ENCODE data around the gene MACO1.
"Not testable (repeated sequence)": the region's sequence is repeated elsewhere in the genome, so short reads cannot be mapped to it uniquely, and the experiment has no call there.

Gene MACO1

GRCh38 chr1:25412872-25413623 lies 17.6 kb upstream of the MACO1 start:
- H3K4me3 ChIP-seq (ENCODE audit: control insufficient read depth, low read depth, low read length); DNase-seq (ENCODE audit: low read depth): not testable (repeated sequence)

GRCh38 chr1:25414157-25414556 lies 16.5 kb upstream of the MACO1 start:
- not testable (repeated sequence) for H3K4me3 ChIP-seq (ENCODE audit: control insufficient read depth, low read depth, low read length); DNase-seq (ENCODE audit: low read depth)

- H3K4me3 ChIP-seq (ENCODE audit: control insufficient read depth, low read depth, low read length), result not testable (repeated sequence)
These were observed 16.1 kb upstream of the MACO1 start for GRCh38 chr1:25414578-25414977.

GRCh38 chr1:25417280-25417679 lies 13.4 kb upstream of the MACO1 start:
- not testable (repeated sequence) for H3K4me3 ChIP-seq (ENCODE audit: control insufficient read depth, low read depth, low read length); DNase-seq (ENCODE audit: low read depth)

More at GRCh38 chr1:25414578-25414977, 16.1 kb upstream of the MACO1 start:
- DNase-seq (ENCODE audit: low read depth), result not testable (repeated sequence)

GRCh38 chr1:25419339-25419738 lies 11.4 kb upstream of the MACO1 start:
- H3K4me3 ChIP-seq (ENCODE audit: control insufficient read depth, low read depth, low read length); DNase-seq (ENCODE audit: low read depth): not testable (repeated sequence)

- H3K4me3 ChIP-seq (ENCODE audit: control insufficient read depth, low read depth, low read length); DNase-seq (ENCODE audit: low read depth): not testable (repeated sequence)
These were observed 10.0 kb upstream of the MACO1 start, which contains the start of gene RHCE for GRCh38 chr1:25420715-25421114. RHCE (minus strand) TSS chr1:25420825; CDS start chr1:25420786, 39 bp downstream.

- DNase-seq (ENCODE audit: low read depth), result not testable (repeated sequence)
These were observed 7.5 kb upstream of the MACO1 start for GRCh38 chr1:25423206-25423605.

GRCh38 chr1:25425098-25426085 lies 5.3 kb upstream of the MACO1 start:
- peak; percentile 51 for DNase-seq (ENCODE audit: low read depth)
- no peak for TF ChIP-seq CTCF (conservative IDR thresholded peaks at IDR 0.05; ENCODE audit: control insufficient read depth, insufficient read depth, low read depth, low read length)
- no peak overlapping the region for H3K4me3 ChIP-seq (ENCODE audit: control insufficient read depth, low read depth, low read length)

More at GRCh38 chr1:25423206-25423605, 7.5 kb upstream of the MACO1 start:
- not testable (repeated sequence) for H3K4me3 ChIP-seq (ENCODE audit: control insufficient read depth, low read depth, low read length)

GRCh38 chr1:25427696-25428095 lies 3.0 kb upstream of the MACO1 start:
- no peak for TF ChIP-seq CTCF (conservative IDR thresholded peaks at IDR 0.05; ENCODE audit: control insufficient read depth, insufficient read depth, low read depth, low read length)
- H3K4me3 ChIP-seq (ENCODE audit: control insufficient read depth, low read depth, low read length), result no peak overlapping the region
- DNase-seq (ENCODE audit: low read depth), result peak; percentile 32

- H3K4me3 ChIP-seq (ENCODE audit: control insufficient read depth, low read depth, low read length), result no peak overlapping the region
- DNase-seq (ENCODE audit: low read depth), result no peak
- TF ChIP-seq CTCF (conservative IDR thresholded peaks at IDR 0.05; ENCODE audit: control insufficient read depth, insufficient read depth, low read depth, low read length), result no peak
These were observed 2.1 kb upstream of the MACO1 start for GRCh38 chr1:25428475-25429166.

Data from fibroblast of mammary gland (primary cell).